ENCODE data around the gene MN1. TPM values are rescaled to one million over a fixed set of nuclear protein-coding genes. Genes with fewer than 3 reads are reported as not detected.

The MN1 gene
- polyA plus RNA-seq, 1 donor = 17.7 TPM

DNA sequence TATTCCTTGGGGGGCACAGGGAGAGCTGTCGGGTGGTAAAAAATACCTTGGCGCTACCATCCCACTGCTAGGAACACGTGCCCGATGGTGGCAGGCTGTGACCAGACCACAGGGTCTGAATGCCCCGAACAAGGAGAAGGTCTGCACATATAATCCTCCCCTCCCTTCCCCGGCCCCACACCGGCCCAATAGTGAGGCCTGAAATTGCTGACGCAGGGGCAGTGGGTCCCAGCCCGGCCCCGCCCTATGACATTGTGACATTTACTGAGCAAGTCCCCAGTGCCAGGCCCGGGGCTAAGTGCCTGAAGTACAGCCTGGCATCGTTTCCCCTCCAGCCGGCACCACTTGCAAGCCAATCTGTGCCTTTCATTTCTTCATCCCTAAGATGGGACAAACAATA lies 19.5 kb downstream of the MN1 start:
- DNase-seq = no peak

- DNase-seq = no peak
Measured at GRCh38 chr22:27780161-27780575, 21.4 kb downstream of the MN1 start.

GRCh38 chr22:27779643-27780042 lies 21.9 kb downstream of the MN1 start:
- DNase-seq = no peak

GRCh38 chr22:27778294-27779090 lies 23.1 kb downstream of the MN1 start:
- DNase-seq = no peak

GRCh38 chr22:27777128-27777527 lies 24.4 kb downstream of the MN1 start:
- no peak for DNase-seq

DNA sequence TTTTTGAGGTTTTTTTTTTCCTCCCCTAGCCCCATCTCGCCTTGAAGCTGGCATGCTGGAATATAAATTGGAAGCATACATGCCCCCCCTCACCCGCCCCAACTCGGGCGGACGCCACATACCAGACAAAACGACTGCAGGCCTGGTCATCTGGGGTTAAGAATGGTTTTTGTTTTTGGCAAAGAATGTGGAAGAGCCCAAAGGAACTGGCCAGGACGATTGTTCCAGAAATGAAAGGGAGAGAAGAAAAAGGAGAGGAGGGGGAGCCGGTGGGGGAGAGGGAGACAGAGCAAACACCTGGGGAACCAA lies 25.0 kb downstream of the MN1 start:
- DNase-seq = no peak

GRCh38 chr22:27775758-27776649 lies 25.6 kb downstream of the MN1 start:
- DNase-seq = no peak

GRCh38 chr22:27775087-27775698 lies 26.4 kb downstream of the MN1 start:
- DNase-seq = no peak

DNA sequence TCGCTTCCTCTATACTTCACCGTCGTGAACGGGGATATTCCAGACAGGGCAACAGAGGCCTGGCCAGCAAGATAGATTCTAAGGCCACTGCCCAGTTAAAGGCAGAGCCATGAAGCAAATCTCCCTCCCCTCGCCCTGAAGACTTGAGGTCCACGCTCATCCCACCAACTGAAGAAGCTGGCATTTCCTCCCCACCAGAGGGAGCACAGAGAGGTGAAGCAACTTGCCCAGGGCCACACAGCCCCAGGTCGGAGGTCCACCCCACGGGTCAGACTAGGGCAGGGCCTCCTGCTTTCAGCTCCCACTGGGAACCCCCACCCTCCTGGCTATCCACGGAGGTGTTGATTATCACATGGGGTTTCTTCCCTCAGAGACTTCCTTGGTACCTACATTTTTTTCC lies 27.4 kb downstream of the MN1 start:
- DNase-seq = no peak

DNA sequence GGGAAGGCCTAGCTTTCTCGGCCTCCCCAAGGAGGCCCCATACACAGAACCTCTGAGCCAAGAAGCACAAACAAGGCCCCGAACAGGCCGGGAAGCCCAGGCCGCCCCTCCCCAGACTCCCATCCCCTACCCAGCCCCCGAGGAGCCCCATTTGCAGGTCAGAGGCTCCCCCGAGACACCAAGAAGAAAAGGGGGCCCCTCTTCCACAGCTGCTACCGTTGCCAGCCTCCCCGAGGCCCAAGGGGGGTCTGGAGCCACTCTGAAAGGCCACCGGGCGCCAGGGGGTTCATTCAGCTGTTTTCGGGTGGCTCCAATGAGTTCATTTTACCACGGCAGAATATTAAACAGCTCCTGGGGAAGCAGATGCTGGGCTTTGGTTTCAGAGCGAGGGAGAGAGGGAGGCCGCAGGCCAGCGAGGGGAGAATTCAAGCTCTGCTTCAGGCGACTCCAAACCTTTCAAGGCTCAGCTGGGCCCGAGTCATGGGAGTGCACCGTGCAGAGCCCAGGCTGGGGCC lies 28.5 kb downstream of the MN1 start:
- no peak for DNase-seq

DNA sequence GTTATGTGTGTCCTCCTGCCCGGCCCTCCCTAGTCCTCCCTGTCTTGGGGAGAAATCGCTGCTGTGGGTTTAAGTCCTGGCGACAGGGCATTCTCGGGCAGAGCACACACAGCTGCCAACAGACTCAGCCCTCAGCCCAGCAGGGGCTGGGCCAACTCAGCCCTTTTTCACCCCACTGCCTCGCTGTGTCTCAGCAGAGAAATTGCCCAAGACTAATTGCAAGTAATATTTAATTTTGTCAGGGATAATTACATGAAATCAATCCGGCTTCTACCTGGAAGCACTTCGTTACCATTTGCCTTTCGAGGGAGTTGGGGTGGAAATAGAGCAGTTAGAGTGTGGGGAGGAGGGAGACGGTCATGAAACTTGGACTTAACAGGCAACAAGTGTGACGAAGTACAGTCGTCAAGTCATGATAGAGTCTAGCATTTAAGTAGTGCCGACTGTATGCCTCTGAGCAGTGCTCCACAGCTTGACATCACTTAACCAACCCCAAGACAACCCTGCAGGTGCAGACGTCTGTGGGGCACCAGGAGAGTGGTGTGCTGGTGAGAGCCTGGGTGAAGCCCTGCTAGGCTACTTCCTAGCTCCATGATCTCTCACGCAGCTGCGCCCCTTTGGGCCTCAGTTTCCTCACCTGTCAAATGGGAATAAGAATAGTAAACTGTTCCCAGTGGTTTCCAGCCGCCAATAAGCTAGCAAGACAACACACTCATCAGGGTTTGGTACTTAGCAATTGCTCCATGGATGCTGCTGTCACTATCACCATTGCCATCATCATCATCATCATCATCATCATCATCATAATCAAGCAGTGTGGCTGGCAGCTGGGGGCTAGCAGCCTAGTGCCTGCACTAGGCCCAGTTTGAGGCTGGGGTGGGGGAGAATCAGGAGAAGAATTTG lies 29.2 kb downstream of the MN1 start:
- no peak for DNase-seq

GRCh38 chr22:27771637-27772036 lies 29.9 kb downstream of the MN1 start:
- DNase-seq = no peak

GRCh38 chr22:27769012-27769411 lies 32.5 kb downstream of the MN1 start:
- DNase-seq = no peak

- DNase-seq = no peak
Measured at GRCh38 chr22:27768027-27768653, 33.4 kb downstream of the MN1 start.

GRCh38 chr22:27766679-27767078 lies 34.9 kb downstream of the MN1 start:
- no peak for DNase-seq

DNA sequence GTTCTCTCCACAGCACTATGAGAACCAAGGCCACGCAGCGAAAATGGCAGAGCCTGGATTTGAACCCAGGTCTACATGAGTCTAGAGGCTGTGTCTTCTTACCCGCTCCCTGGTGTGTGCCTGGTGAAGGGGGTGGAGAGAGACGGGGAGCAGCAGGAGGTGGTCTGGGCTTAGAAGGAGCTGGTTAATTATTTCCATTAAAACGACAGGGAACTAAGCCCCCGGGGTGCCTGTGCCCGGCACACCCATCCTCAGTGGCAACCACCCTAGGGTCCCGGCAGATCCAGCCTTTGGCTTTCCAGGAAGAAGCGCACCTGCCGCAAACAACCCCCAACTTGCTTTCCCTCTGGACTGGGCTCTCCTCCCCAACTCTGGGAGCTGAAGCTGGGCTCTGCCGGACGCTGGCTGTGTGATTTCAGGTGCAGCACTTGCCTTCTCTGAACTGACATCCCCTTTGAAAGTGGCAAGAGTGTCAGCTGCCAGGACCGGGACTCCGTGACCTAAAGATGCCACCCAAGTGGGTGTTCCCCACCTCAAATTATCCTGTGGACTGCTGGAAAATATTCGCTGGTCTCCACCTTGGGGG lies 35.8 kb downstream of the MN1 start:
- no peak for DNase-seq

GRCh38 chr22:27764722-27765236 lies 36.8 kb downstream of the MN1 start:
- no peak for DNase-seq

- DNase-seq = no peak
Measured at GRCh38 chr22:27761665-27762064, 39.9 kb downstream of the MN1 start.

DNA sequence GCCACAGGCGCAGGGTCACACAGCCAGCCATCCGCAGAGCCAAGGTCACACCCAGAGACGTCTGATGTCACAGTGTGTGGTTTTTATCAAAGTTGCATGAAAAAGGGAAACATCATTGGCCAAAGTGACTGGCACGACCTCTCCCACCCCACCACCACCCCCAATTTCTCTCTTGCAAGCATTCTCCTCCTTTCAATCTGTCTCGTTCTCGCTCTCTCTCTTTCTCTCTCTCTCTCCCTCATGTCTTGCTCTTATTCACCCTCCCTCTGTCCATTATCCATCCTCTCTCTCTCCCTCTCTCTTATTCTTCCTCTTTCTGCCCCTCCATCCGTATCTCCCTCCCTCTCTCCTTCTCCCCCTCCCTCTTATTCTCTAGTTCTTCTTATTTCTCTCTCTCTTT lies 40.6 kb downstream of the MN1 start:
- no peak for DNase-seq

DNA sequence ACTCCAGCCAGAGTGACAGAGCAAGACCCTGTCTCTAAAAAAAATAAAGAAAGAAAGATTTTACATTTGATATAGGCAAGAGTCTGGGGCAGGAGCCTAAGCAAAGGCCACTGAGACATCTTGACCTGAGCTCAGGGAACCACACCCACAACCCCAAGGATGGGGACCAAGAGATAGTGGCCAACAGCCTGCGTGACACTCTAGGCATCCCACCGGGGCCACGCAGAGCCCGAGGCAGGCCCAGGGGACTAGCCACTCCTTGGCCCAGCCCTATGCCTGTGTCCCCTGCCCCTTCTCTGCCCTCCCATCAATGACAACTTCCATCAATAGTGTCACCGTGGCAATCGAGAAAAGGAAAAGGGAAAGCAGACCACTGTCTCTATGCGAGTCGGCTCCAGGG lies 41.1 kb downstream of the MN1 start:
- DNase-seq = no peak

DNA sequence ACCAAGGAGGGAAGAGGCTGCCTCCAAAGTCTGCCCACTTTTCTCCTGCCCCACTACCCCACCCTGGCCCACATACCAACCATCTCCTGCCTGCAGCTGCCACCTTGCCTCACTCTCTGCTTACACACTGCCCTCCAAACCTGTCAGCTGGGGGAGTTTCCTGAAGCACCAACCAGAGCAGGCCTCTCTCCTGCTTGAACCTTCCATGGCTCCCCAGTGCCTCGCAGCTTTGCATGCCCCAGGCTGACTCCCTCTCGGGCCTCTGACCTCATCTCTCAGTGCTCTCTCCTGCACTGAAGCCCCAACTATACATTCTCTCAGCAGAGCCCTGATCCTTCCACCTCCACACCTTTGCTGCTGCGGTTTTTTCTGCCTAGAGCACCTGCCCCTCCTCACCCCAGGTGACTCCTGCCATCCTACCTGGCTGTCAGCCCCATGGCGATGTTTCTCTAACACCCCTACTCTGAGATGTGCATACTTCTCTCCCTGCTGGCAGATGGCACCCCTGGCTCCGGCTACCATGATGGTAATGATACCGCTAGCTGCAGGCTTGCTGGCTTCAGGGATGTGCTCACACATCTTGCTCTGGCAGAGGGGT lies 43.5 kb downstream of the MN1 start:
- no peak for DNase-seq
